Caco-2 (cell line): ENCODE results near the gene SBF1. TPM values are rescaled to one million over a fixed set of nuclear protein-coding genes. Genes with fewer than 3 reads are reported as not detected.

Experiments used
- BruUV-seq: library from RNA; stranded (reverse); fragments of 400-500 nt; replicated peaks from 2 replicates; lab custom pipeline; 2021; lab: Mats Ljungman, UMichigan
- CTCF ChIA-PET: fragments of 300-600 bp; sonication (Branson Sonifier 250); formaldehyde crosslinking; loops from one replicate; lab custom pipeline; 2022; ENCODE audit warnings: antibody characterized with exemption; lab: Charles Lee
- POLR2A ChIA-PET: fragments of 300-600 bp; sonication (Branson Sonifier 250); formaldehyde crosslinking; loops from one replicate; lab custom pipeline; 2022; ENCODE audit warnings: antibody characterized with exemption; lab: Charles Lee
- DNase-seq, 2 experiments: peaks; one replicate each; pipeline versions ENCODE4 v3.0.0 to v3.0.0-alpha.2; 2020 to 2022
- H3K27me3 ChIP-seq: replicated peaks from 2 replicates; pipeline ENCODE4 v1.6.0; 2011; ENCODE audit warnings: low read length; ENCODE audit not compliant: control insufficient read depth, insufficient read depth
- H3K36me3 ChIP-seq: 2 replicates; pipeline ENCODE4 v1.5.1; 2011; ENCODE audit warnings: low read length; ENCODE audit not compliant: control insufficient read depth, insufficient read depth
- H3K4me1 ChIP-seq: fragments of 250-450 bp; sonication (Bioruptor Pico); 2 replicates; pipeline ENCODE4 v1.5.1; 2020; ENCODE audit warnings: mild to moderate bottlenecking
- H3K4me3 ChIP-seq: 2 replicates; pipeline ENCODE4 v1.5.1; 2011; ENCODE audit warnings: low read depth, mild to moderate bottlenecking, control low read depth, low read length
- H3K9me3 ChIP-seq: fragments of 250-450 bp; sonication (Bioruptor Pico); 2 replicates; pipeline ENCODE4 v1.5.1; 2020; ENCODE audit warnings: mild to moderate bottlenecking, moderate library complexity
- H3K27ac Mint-ChIP-seq: one replicate; pipeline ENCODE4 v1.8.0; 2022; ENCODE audit warnings: mixed read lengths; ENCODE audit not compliant: unreplicated experiment
- H3K27me3 Mint-ChIP-seq: one replicate; pipeline ENCODE4 v1.8.0; 2022; ENCODE audit warnings: mixed read lengths; ENCODE audit not compliant: insufficient read depth, unreplicated experiment
- H3K36me3 Mint-ChIP-seq: one replicate; pipeline ENCODE4 v1.8.0; 2022; ENCODE audit warnings: mild to moderate bottlenecking, mixed read lengths; ENCODE audit not compliant: insufficient read depth, unreplicated experiment
- H3K4me1 Mint-ChIP-seq: one replicate; pipeline ENCODE4 v1.8.0; 2022; ENCODE audit warnings: low read depth, mixed read lengths; ENCODE audit not compliant: unreplicated experiment
- H3K4me3 Mint-ChIP-seq: one replicate; pipeline ENCODE4 v1.8.0; 2022; ENCODE audit warnings: mild to moderate bottlenecking, moderate library complexity, mixed read lengths; ENCODE audit not compliant: unreplicated experiment
- H3K9me3 Mint-ChIP-seq: one replicate; pipeline ENCODE4 v1.8.0; 2022; ENCODE audit warnings: mixed read lengths; ENCODE audit not compliant: unreplicated experiment
- CTCF ChIP-seq, 2 experiments: fragments of 200-600 bp in 1 of 2; IDR thresholded peaks; 1 replicate in 1 of 2; 2 replicates in 1 of 2; pipeline versions ENCODE4 v1.5.1 to v1.8.0; 2011 to 2022; ENCODE audit warnings: antibody characterized with exemption in 1 of 2, control low read depth in 1 of 2, inconsistent platforms in 1 of 2, low read depth in 1 of 2, low read length in 1 of 2, mild to moderate bottlenecking in 1 of 2, moderate library complexity in 1 of 2; ENCODE audit not compliant: insufficient read depth in 1 of 2, severe bottlenecking in 1 of 2, unreplicated experiment in 1 of 2
- intact Hi-C: fragments of 100-400 bp; cut with micrococcal nuclease; formaldehyde crosslinking; loops from one replicate; pipeline ENCODE4 v1.10.0; 2022; ENCODE audit not compliant: unreplicated experiment
- total RNA-seq: library from RNA; stranded (reverse); gene quantifications from 2 replicates; pipeline ENCODE4 v1.2.3, GENCODE V29; 2022

The SBF1 gene
- total RNA-seq, 1 experiment from 2014 or later = 82.8 TPM

DNA sequence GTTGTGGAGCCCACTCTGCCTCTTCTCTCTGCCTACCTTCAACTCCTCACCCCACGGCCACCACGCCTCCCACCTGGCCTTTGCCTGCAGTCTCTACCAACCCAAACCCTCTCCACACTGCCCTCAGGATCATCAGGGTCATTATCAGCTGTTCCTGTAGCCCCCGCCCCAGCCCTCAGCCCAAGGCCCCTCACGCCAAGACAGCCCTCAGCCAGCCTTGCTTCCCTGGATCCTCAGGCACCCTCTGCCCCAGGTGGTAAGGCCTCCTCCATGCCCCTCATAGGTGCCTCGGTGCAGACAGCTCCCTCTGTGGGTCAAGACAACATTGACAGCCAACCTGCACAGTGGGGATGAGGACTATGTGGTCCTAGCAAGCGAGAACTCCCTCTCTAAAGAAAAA lies 1.7 kb downstream of the SBF1 start:
- ChIA-PET CTCF (interaction anchor here (0.6 to 1.2 kb wide), 2 partner anchors 35 to 52 kb away, joined by 3 read pairs; partner anchors contain the start of genes LMF2, NCAPH2 and SCO2), POLR2A (no interaction called here)
- H3K9me3 Mint-ChIP-seq = no peaks in the 10 kb centered on the region
- H3K27me3 ChIP-seq = no peaks in the 10 kb centered on the region
- H3K4me1 ChIP-seq = peaks cover 41% of the 10 kb centered on the region
- H3K9me3 ChIP-seq = no peaks in the 10 kb centered on the region
- peaks cover 24% of the 10 kb centered on the region for H3K4me1 Mint-ChIP-seq
- TF ChIP-seq CTCF (IDR thresholded peaks at IDR 0.05; ENCODE audit: insufficient read depth in 1 of 2, low read depth in 1 of 2, low read length in 1 of 2, severe bottlenecking in 1 of 2, unreplicated experiment in 1 of 2) = peak; percentile 15 to 28
- BruUV-seq = no TSS peak
- no peaks in the 10 kb centered on the region for H3K36me3 Mint-ChIP-seq
- no peak overlapping the region for H3K4me3 ChIP-seq
- H3K27me3 Mint-ChIP-seq = no peaks in the 10 kb centered on the region
- H3K27ac Mint-ChIP-seq = peak overlapping the region; percentile 34
- H3K36me3 ChIP-seq = peaks cover 6% of the 10 kb centered on the region; the same call in 1 of the 2 replicates
- intact Hi-C loops = no loop called here
- no peak for DNase-seq
- H3K4me3 Mint-ChIP-seq = peak overlapping the region; percentile 77

GRCh38 chr22:50471962-50472361 lies 2.9 kb downstream of the SBF1 start:
- H3K4me1 Mint-ChIP-seq = peaks cover 20% of the 10 kb centered on the region
- no peaks in the 10 kb centered on the region for H3K9me3 Mint-ChIP-seq
- no peak for TF ChIP-seq CTCF (IDR thresholded peaks at IDR 0.05; ENCODE audit: insufficient read depth in 1 of 2, low read depth in 1 of 2, low read length in 1 of 2, severe bottlenecking in 1 of 2, unreplicated experiment in 1 of 2)
- no peak for DNase-seq
- BruUV-seq = no TSS peak
- no peak overlapping the region for H3K4me3 Mint-ChIP-seq
- Histone ChIP-seq H3K36me3 (peaks cover 8% of the 10 kb centered on the region), H3K9me3 (no peaks in the 10 kb centered on the region), H3K27me3 (no peaks in the 10 kb centered on the region), H3K4me3 (no peak overlapping the region), H3K4me1 (peaks cover 41% of the 10 kb centered on the region)
- intact Hi-C loops = no loop called here
- no peaks in the 10 kb centered on the region for H3K27me3 Mint-ChIP-seq
- no peaks in the 10 kb centered on the region for H3K36me3 Mint-ChIP-seq
- peak overlapping the region; percentile 22 for H3K27ac Mint-ChIP-seq
- POLR2A ChIA-PET = no interaction called here
- CTCF ChIA-PET = interaction anchor here (0.8 kb wide), 1 partner anchor 26 kb away, joined by 3 read pairs; no protein-coding TSS in a partner anchor

GRCh38 chr22:50471197-50471847 lies 3.5 kb downstream of the SBF1 start:
- DNase-seq = no peak
- intact Hi-C loops = no loop called here
- H3K9me3 ChIP-seq = no peaks in the 10 kb centered on the region
- POLR2A ChIA-PET = no interaction called here
- H3K36me3 ChIP-seq = peaks cover 8% of the 10 kb centered on the region
- H3K4me3 ChIP-seq = no peak overlapping the region
- TF ChIP-seq CTCF (IDR thresholded peaks at IDR 0.05; ENCODE audit: insufficient read depth in 1 of 2, low read depth in 1 of 2, low read length in 1 of 2, severe bottlenecking in 1 of 2, unreplicated experiment in 1 of 2) = no peak
- no peaks in the 10 kb centered on the region for H3K9me3 Mint-ChIP-seq
- peaks cover 41% of the 10 kb centered on the region for H3K4me1 ChIP-seq
- H3K4me3 Mint-ChIP-seq = no peak overlapping the region
- CTCF ChIA-PET = no interaction called here
- H3K27ac Mint-ChIP-seq = peak overlapping the region; percentile 22
- no TSS peak for BruUV-seq
- H3K27me3 Mint-ChIP-seq = no peaks in the 10 kb centered on the region
- H3K36me3 Mint-ChIP-seq = peaks cover 4% of the 10 kb centered on the region
- no peaks in the 10 kb centered on the region for H3K27me3 ChIP-seq
- H3K4me1 Mint-ChIP-seq = peaks cover 18% of the 10 kb centered on the region
